ENCODE results near the gene LCE1C. TPM values are rescaled to one million over a fixed set of nuclear protein-coding genes. Genes with fewer than 3 reads are reported as not detected.

The LCE1C gene
- total RNA-seq, 1 experiment from 2014 or later, result not detected

DNA sequence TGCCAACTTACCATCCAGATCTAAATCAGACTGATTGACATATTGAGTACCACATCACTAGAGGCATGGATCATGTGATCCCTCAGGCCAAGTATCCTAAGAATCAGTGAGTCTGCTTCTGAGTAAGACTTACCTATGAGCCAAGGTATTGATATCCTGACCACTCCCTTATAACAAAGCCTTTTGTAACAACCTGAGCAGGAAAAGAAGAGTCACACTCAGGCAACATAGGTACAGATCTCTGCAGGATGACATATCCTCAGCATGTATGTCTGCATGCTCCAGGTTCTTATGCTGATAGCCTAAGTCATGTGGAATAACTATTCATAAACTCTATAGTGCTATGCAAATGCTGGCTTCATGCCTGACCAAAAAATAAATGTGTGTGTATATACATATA is 18.5 kb upstream of the LCE1C start:
- H3K27ac Mint-ChIP-seq, result no peak overlapping the region
- CTCF ChIA-PET, result no interaction called here
- TF ChIP-seq ELF4 (CRISPR knock-in tag; IDR thresholded peaks at IDR 0.05; ENCODE audit: low read depth) (no peak), ZNF138 (CRISPR knock-in tag; conservative IDR thresholded peaks at IDR 0.05) (no peak), ERG (CRISPR knock-in tag; IDR thresholded peaks at IDR 0.05) (no peak), SMAD3 (CRISPR knock-in tag; IDR thresholded peaks at IDR 0.05; ENCODE audit: borderline replicate concordance) (no peak), FOXP4 (CRISPR knock-in tag; IDR thresholded peaks at IDR 0.05) (no peak), E2F5 (CRISPR knock-in tag; IDR thresholded peaks at IDR 0.05) (no peak), ZNF671 (CRISPR knock-in tag; IDR thresholded peaks at IDR 0.05) (no peak)
- H3K9me3 Mint-ChIP-seq, result peaks cover 68% of the 10 kb centered on the region
- ATAC-seq (no peak), DNase-seq (ENCODE audit: low spot score) (no peak)
- H3K4me1 Mint-ChIP-seq, result no peaks in the 10 kb centered on the region
- no peak overlapping the region for H3K4me3 Mint-ChIP-seq
- POLR2A ChIA-PET, result no interaction called here
- H3K27me3 Mint-ChIP-seq (ENCODE audit: low read depth), result peaks cover 11% of the 10 kb centered on the region
- H3K36me3 Mint-ChIP-seq, result peaks cover 52% of the 10 kb centered on the region

- Mint-ChIP-seq H3K27me3 (ENCODE audit: low read depth) (peaks cover 9% of the 10 kb centered on the region; the same call in 1 of the 2 replicates), H3K4me1 (no peaks in the 10 kb centered on the region), H3K27ac (no peak overlapping the region), H3K36me3 (peaks cover 49% of the 10 kb centered on the region), H3K4me3 (no peak overlapping the region), H3K9me3 (peaks cover 66% of the 10 kb centered on the region)
- POLR2A ChIA-PET, result no interaction called here
- ATAC-seq (no peak), DNase-seq (ENCODE audit: low spot score) (no peak)
- CTCF ChIA-PET, result no interaction called here
- no peak for TF ChIP-seq FOXP4 (CRISPR knock-in tag; IDR thresholded peaks at IDR 0.05)
- TF ChIP-seq TP53 (CRISPR knock-in tag; IDR thresholded peaks at IDR 0.05), result no peak
- TF ChIP-seq, protein P1, sequence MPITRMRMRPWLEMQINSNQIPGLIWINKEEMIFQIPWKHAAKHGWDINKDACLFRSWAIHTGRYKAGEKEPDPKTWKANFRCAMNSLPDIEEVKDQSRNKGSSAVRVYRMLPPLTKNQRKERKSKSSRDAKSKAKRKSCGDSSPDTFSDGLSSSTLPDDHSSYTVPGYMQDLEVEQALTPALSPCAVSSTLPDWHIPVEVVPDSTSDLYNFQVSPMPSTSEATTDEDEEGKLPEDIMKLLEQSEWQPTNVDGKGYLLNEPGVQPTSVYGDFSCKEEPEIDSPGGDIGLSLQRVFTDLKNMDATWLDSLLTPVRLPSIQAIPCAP (CRISPR knock-in tag; IDR thresholded peaks at IDR 0.05), result no peak
- TF ChIP-seq, protein P2, sequence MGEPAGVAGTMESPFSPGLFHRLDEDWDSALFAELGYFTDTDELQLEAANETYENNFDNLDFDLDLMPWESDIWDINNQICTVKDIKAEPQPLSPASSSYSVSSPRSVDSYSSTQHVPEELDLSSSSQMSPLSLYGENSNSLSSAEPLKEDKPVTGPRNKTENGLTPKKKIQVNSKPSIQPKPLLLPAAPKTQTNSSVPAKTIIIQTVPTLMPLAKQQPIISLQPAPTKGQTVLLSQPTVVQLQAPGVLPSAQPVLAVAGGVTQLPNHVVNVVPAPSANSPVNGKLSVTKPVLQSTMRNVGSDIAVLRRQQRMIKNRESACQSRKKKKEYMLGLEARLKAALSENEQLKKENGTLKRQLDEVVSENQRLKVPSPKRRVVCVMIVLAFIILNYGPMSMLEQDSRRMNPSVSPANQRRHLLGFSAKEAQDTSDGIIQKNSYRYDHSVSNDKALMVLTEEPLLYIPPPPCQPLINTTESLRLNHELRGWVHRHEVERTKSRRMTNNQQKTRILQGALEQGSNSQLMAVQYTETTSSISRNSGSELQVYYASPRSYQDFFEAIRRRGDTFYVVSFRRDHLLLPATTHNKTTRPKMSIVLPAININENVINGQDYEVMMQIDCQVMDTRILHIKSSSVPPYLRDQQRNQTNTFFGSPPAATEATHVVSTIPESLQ (CRISPR knock-in tag; IDR thresholded peaks at IDR 0.05), result no peak
- no peak for TF ChIP-seq ZNF416 (CRISPR knock-in tag; IDR thresholded peaks at IDR 0.05)
- no peak for TF ChIP-seq CTCF (IDR thresholded peaks at IDR 0.05)
- TF ChIP-seq, protein P3, sequence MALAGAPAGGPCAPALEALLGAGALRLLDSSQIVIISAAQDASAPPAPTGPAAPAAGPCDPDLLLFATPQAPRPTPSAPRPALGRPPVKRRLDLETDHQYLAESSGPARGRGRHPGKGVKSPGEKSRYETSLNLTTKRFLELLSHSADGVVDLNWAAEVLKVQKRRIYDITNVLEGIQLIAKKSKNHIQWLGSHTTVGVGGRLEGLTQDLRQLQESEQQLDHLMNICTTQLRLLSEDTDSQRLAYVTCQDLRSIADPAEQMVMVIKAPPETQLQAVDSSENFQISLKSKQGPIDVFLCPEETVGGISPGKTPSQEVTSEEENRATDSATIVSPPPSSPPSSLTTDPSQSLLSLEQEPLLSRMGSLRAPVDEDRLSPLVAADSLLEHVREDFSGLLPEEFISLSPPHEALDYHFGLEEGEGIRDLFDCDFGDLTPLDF (CRISPR knock-in tag; IDR thresholded peaks at IDR 0.05), result no peak
- TF ChIP-seq ESRRA (CRISPR knock-in tag; IDR thresholded peaks at IDR 0.05; ENCODE audit: borderline replicate concordance), result no peak
- no peak for TF ChIP-seq USF1 (CRISPR knock-in tag; IDR thresholded peaks at IDR 0.05)
- TF ChIP-seq HMGA2 (CRISPR knock-in tag; IDR thresholded peaks at IDR 0.05), result no peak
- TF ChIP-seq TCF7 (CRISPR knock-in tag; IDR thresholded peaks at IDR 0.05; ENCODE audit: low read depth), result no peak
- TF ChIP-seq NR2C2 (CRISPR knock-in tag; IDR thresholded peaks at IDR 0.05), result no peak
- no peak for TF ChIP-seq ETV6 (CRISPR knock-in tag; IDR thresholded peaks at IDR 0.05)
- TF ChIP-seq NR1H2 (CRISPR knock-in tag; IDR thresholded peaks at IDR 0.05), result no peak
- no peak for TF ChIP-seq CREB1 (CRISPR knock-in tag; IDR thresholded peaks at IDR 0.05)
- TF ChIP-seq, protein P4, sequence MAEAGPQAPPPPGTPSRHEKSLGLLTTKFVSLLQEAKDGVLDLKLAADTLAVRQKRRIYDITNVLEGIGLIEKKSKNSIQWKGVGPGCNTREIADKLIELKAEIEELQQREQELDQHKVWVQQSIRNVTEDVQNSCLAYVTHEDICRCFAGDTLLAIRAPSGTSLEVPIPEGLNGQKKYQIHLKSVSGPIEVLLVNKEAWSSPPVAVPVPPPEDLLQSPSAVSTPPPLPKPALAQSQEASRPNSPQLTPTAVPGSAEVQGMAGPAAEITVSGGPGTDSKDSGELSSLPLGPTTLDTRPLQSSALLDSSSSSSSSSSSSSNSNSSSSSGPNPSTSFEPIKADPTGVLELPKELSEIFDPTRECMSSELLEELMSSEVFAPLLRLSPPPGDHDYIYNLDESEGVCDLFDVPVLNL (CRISPR knock-in tag; IDR thresholded peaks at IDR 0.05; ENCODE audit: borderline replicate concordance, low read depth), result no peak
Observed at GRCh38 chr1:152823294-152823693, 16.8 kb upstream of the LCE1C start.
